GM20431 (cell line): ENCODE results near the gene PRUNE2.

Source experiments
- in situ Hi-C: fragments of 300-500 bp; cut with MseI, MboI; formaldehyde crosslinking; loops from one replicate; pipeline ENCODE4 v1.15.0; 2020; ENCODE audit warnings: low sequenced_read_pairs; ENCODE audit not compliant: unreplicated experiment

Gene PRUNE2

GRCh38 chr9:76901801-76902200, 4.1 kb downstream of the PRUNE2 start:
- in situ Hi-C loops = no loop called here

GRCh38 chr9:76900884-76901440, 5.0 kb downstream of the PRUNE2 start:
- in situ Hi-C loops = no loop called here

- in situ Hi-C loops = no loop called here
These were observed 7.1 kb downstream of the PRUNE2 start for GRCh38 chr9:76898786-76899185.

GRCh38 chr9:76897804-76898525, 7.9 kb downstream of the PRUNE2 start:
- in situ Hi-C loops = no loop called here

- in situ Hi-C loops = no loop called here
These were observed 9.9 kb downstream of the PRUNE2 start for GRCh38 chr9:76896035-76896434.

GRCh38 chr9:76895186-76895585, 10.7 kb downstream of the PRUNE2 start:
- in situ Hi-C loops = no loop called here

- in situ Hi-C loops = no loop called here
These were observed 11.7 kb downstream of the PRUNE2 start for GRCh38 chr9:76894198-76894597.

GRCh38 chr9:76893395-76893932, 12.4 kb downstream of the PRUNE2 start:
- in situ Hi-C loops = no loop called here

GRCh38 chr9:76891874-76892273, 14.0 kb downstream of the PRUNE2 start:
- in situ Hi-C loops = no loop called here

- in situ Hi-C loops = no loop called here
These were observed 14.6 kb downstream of the PRUNE2 start for GRCh38 chr9:76891279-76891678.

GRCh38 chr9:76887951-76888350, 18.0 kb downstream of the PRUNE2 start:
- in situ Hi-C loops = no loop called here

- in situ Hi-C loops = no loop called here
These were observed 18.7 kb downstream of the PRUNE2 start for GRCh38 chr9:76887003-76887821.

GRCh38 chr9:76886318-76886717, 19.6 kb downstream of the PRUNE2 start:
- in situ Hi-C loops = no loop called here

- in situ Hi-C loops = no loop called here
These were observed 21.1 kb downstream of the PRUNE2 start for GRCh38 chr9:76884823-76885222.

- in situ Hi-C loops = no loop called here
These were observed 22.5 kb downstream of the PRUNE2 start for GRCh38 chr9:76883341-76883855.

- in situ Hi-C loops = no loop called here
These were observed 23.2 kb downstream of the PRUNE2 start for GRCh38 chr9:76882686-76883085.

GRCh38 chr9:76880210-76880609, 25.7 kb downstream of the PRUNE2 start:
- in situ Hi-C loops = no loop called here

GRCh38 chr9:76878933-76879332, 27.0 kb downstream of the PRUNE2 start:
- in situ Hi-C loops = no loop called here

GRCh38 chr9:76877961-76878360, 28.0 kb downstream of the PRUNE2 start:
- in situ Hi-C loops = no loop called here

GRCh38 chr9:76876098-76876497, 29.8 kb downstream of the PRUNE2 start:
- in situ Hi-C loops = no loop called here

- in situ Hi-C loops = no loop called here
These were observed 32.1 kb downstream of the PRUNE2 start for GRCh38 chr9:76873821-76874220.
